ENCODE data around the gene C1RL. TPM values are rescaled to one million over a fixed set of nuclear protein-coding genes. Genes with fewer than 3 reads are reported as not detected.
A peak's percentile ranks its signal among the peaks of the same experiment; 100 is the strongest.
"Not testable (repeated sequence)": the region's sequence is repeated elsewhere in the genome, so short reads cannot be mapped to it uniquely, and the experiment has no call there.

The C1RL gene
- total RNA-seq, 1 donor from 2014 or later = 23.0 TPM

DNA sequence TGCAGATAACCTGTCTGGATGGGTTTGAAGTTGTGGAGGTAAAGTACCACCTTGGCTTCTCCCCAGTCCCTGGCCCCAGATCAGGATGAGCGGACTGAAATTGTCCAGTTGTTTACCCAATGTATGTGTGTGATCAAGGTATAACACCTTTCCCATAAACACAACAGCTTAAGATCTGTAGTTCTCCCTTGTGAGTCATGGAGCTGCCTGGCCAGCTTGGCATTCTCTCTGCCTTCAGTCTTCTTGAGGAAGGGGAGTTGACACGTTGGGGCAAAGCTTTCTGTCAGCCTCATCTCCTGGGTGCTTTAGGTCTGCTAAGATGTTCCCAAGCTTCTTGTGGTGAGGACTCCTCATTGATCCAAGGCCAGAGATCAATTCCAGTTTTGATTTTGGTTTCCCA lies 42.4 kb downstream of the C1RL start:
- Mint-ChIP-seq H3K4me1 (no peaks in the 10 kb centered on the region), H3K4me3 (no peak overlapping the region), H3K27me3 (peaks cover 10% of the 10 kb centered on the region), H3K36me3 (ENCODE audit: low read depth) (no peaks in the 10 kb centered on the region), H3K9me3 (no peaks in the 10 kb centered on the region), H3K27ac (no peak overlapping the region)
- no peak for DNase-seq
- intact Hi-C loops (cut with micrococcal nuclease) = no loop called here

DNA sequence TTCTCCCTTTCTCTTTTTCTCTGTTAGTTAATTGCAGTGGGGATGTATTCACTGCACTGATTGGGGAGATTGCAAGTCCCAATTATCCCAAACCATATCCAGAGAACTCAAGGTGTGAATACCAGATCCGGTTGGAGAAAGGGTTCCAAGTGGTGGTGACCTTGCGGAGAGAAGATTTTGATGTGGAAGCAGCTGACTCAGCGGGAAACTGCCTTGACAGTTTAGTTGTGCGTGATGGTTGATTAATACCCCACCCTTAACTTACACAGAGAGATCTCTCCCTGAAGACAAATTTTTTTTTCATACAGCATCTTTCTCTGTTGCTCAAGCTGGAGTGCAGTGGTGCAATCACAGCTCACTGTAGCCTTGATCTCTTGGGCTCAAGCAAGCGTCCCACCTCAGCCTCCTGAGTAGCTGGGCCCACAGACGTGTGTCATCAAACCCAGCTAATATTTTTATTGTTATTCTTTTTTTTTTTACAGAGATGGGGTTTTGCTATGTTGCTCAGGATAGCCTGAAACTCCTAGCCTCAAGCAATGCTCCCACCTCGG lies 43.9 kb downstream of the C1RL start:
- Mint-ChIP-seq H3K36me3 (ENCODE audit: low read depth) (no peaks in the 10 kb centered on the region), H3K27me3 (peaks cover 9% of the 10 kb centered on the region), H3K4me1 (no peaks in the 10 kb centered on the region), H3K27ac (no peak overlapping the region), H3K9me3 (no peaks in the 10 kb centered on the region), H3K4me3 (no peak overlapping the region)
- DNase-seq = no peak
- intact Hi-C loops (cut with micrococcal nuclease) = no loop called here

DNA sequence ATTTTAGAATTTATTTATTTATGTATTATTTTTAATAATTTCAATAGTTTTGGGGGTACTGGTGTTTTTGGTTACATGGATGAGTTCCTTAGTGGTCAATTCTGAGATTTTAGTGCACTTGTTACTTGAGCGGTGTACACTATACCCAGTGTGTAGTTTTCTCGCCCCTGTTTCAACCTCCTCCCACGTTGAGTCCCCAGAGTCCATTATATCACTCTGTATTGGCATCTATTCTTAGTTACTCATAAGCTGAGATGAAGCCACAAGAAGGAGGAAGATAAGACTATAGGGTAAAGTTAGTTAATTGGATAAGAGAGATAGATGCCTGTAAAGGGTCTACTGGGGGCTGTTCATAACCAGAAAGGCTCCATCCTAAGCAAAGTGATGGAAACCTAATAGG lies 44.5 kb downstream of the C1RL start:
- peaks cover 9% of the 10 kb centered on the region for H3K27me3 Mint-ChIP-seq
- H3K9me3 Mint-ChIP-seq = no peaks in the 10 kb centered on the region
- intact Hi-C loops (cut with micrococcal nuclease) = no loop called here
- H3K4me3 Mint-ChIP-seq = no peak overlapping the region
- no peaks in the 10 kb centered on the region for H3K4me1 Mint-ChIP-seq
- H3K27ac Mint-ChIP-seq = no peak overlapping the region
- no peak for DNase-seq
- H3K36me3 Mint-ChIP-seq (ENCODE audit: low read depth) = no peaks in the 10 kb centered on the region

DNA sequence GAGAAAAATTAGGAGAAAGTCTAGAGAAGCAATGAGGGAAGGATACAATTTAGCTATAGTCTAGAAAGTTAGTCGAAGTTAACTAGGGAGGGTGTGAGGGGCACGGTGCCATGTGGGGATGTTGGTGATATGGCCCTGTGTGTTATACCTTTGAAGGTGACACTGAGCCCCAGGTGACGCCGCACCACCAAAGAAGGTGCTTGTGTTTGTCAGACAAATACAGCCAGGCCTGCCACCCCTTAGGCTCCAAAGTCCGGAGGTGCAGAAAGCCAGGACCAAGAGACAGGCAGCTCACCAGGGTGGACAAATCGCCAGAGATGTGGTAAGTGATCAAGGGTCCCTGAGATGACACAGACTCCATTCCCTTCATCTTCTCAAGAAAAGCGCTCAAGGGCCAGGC lies 47.4 kb downstream of the C1RL start:
- H3K27ac Mint-ChIP-seq = no peak overlapping the region
- intact Hi-C loops (cut with micrococcal nuclease) = no loop called here

DNA sequence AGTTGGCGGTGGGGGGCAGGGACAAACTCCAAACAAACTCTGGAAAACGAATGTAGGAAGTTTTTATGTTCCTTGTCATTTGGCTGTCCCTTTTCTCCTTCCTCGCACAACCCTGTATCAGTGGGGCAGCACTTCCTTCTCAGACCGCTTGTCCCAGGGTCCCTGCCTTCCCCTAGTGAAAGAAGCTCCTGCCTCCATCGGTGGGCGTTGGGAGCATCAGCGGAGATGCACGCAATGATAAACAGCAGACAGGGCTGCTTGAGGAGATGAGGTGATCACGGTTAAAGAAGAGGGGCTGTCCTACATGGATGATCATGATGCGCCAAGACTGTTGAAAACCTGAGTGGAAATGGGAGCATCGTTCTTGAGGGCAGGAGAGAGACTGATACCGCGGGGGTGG lies 47.9 kb downstream of the C1RL start:
- Mint-ChIP-seq H3K4me3 (no peak overlapping the region), H3K9me3 (no peaks in the 10 kb centered on the region), H3K36me3 (ENCODE audit: low read depth) (no peaks in the 10 kb centered on the region), H3K4me1 (no peaks in the 10 kb centered on the region), H3K27me3 (peaks cover 19% of the 10 kb centered on the region), H3K27ac (no peak overlapping the region)
- intact Hi-C loops (cut with micrococcal nuclease) = no loop called here
- no peak for DNase-seq

More for the DNA sequence above, 47.4 kb downstream of the C1RL start:
- H3K36me3 Mint-ChIP-seq (ENCODE audit: low read depth) = no peaks in the 10 kb centered on the region
- H3K27me3 Mint-ChIP-seq = peaks cover 16% of the 10 kb centered on the region
- no peak overlapping the region for H3K4me3 Mint-ChIP-seq
- no peak for DNase-seq
- no peaks in the 10 kb centered on the region for H3K4me1 Mint-ChIP-seq
- no peaks in the 10 kb centered on the region for H3K9me3 Mint-ChIP-seq

DNA sequence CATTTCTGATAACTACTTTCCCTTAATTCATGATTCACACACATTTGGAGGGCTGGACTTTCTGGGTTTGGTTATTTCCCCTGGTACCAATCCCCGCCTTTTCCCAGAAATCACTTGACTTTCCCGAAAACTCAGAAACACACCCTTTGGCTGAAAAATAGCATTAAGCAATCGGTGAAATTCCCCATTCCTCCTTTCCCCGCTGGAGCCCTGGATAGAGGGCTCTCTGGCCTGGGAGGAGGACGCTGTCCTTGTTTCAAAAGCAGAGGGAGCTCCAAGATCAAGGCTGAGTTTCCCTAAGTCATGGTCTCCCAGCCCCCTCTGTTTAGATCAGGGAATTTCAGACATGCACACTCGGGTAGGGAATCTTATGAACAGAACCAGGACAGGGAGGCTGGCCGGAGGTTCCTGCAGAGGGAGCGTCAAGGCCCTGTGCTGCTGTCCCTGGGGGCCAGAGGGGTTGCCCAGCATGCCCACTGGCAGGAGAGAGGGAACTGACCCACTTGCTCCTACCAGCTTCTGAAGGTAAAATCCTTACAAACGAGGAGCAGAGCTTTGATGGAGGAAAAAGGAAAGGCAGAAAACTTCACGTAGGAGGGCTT lies 48.6 kb downstream of the C1RL start, which contains the start of gene C1S:
C1S (plus strand) TSS at position 366 of the 602 bp plus-strand sequence. CDS start 1,195 bp downstream, outside the sequence.
- Mint-ChIP-seq H3K27me3 (peaks cover 19% of the 10 kb centered on the region), H3K4me1 (no peaks in the 10 kb centered on the region), H3K36me3 (ENCODE audit: low read depth) (no peaks in the 10 kb centered on the region), H3K27ac (no peak within 1 kb of the TSS), H3K4me3 (no peak within 1 kb of the TSS), H3K9me3 (no peaks in the 10 kb centered on the region)
- intact Hi-C loops (cut with micrococcal nuclease) = no loop called here
- no peak for DNase-seq

DNA sequence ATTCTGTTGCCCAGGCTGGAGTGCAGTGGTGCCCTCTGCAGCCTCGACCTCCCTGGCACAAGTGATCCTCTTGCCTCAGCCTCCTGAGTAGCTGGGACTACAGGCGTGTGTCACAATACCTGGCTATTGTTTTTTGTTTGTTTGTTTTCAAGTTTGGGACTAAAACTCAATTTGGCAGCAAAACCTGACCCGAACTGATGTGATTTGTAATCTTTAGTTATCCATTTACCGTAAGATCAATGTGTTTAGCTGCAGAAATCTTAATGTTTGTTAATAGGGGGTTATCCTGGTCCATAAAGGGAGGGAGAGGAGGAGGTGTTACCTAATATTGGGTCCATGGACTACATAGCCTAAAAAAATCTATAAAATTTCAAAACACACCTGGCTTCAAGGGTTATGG lies 49.2 kb downstream of the C1RL start:
- DNase-seq = no peak
- Mint-ChIP-seq H3K27ac (no peak overlapping the region), H3K4me3 (no peak overlapping the region), H3K4me1 (no peaks in the 10 kb centered on the region), H3K36me3 (ENCODE audit: low read depth) (no peaks in the 10 kb centered on the region), H3K9me3 (no peaks in the 10 kb centered on the region), H3K27me3 (peaks cover 25% of the 10 kb centered on the region)
- intact Hi-C loops (cut with micrococcal nuclease) = no loop called here

DNA sequence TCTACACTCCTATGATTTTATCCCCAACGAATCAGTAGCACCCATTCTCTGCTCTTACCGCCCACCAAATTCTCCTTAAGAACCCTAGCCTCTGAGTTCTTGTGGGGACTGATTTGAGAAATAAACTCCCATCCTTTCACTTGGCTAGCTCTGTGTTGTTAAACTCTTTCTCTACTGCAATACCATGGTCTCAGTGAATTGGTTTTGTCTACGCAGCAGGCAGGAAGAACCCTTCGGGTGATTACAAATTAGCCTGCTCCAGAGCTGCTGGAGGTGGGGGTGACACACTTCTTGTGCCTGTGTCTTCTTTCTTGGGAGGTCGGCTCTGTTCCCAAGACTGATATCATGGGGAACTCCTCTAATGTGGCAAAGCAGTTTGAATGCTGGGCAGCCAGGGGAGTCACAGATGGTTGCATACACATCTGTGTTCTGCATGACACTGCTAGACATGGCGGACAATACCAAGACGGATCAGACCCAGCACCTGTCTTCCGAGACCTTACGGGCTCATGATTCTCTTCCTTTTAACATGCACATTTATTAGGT lies 50.1 kb downstream of the C1RL start:
- Mint-ChIP-seq H3K36me3 (ENCODE audit: low read depth) (no peaks in the 10 kb centered on the region), H3K9me3 (no peaks in the 10 kb centered on the region), H3K4me1 (no peaks in the 10 kb centered on the region), H3K4me3 (no peak overlapping the region), H3K27me3 (peaks cover 28% of the 10 kb centered on the region), H3K27ac (no peak overlapping the region)
- intact Hi-C loops (cut with micrococcal nuclease) = no loop called here
- DNase-seq = no peak

DNA sequence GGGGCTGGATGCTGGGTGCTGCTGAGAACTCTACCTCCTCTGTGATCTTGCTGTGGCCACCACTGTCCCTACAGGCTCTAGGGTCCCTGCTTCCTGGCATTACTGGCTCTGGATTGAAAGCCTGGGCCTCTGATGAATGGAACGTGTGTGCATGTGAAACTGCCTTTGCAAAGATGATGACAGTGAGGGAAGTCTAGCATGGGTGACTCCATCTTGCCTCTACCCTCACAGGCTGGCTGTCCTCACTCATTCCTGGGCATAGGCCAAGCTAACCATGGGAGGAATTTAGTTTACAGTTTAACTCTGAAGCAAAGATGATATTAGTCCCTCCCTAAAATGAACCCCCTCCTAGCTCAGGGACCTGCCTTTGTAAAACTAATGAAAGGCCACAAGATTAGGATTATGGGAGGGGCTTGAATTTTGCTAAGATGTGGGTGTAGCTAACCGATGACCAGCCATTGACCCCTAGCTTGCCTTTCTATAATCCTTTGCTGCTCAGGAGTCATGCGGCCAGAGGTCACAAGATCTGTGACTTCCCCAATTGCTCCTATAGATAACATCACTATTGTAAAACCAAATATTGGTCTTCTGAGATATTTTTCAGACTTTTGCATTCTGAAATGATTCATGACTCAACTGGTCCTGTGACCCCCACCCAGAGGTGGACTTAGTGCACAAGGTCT lies 50.7 kb downstream of the C1RL start:
- Mint-ChIP-seq H3K4me3 (no peak overlapping the region), H3K36me3 (ENCODE audit: low read depth) (no peaks in the 10 kb centered on the region), H3K27ac (no peak overlapping the region), H3K9me3 (no peaks in the 10 kb centered on the region), H3K4me1 (no peaks in the 10 kb centered on the region), H3K27me3 (peaks cover 30% of the 10 kb centered on the region)
- DNase-seq = no peak
- intact Hi-C loops (cut with micrococcal nuclease) = no loop called here

DNA sequence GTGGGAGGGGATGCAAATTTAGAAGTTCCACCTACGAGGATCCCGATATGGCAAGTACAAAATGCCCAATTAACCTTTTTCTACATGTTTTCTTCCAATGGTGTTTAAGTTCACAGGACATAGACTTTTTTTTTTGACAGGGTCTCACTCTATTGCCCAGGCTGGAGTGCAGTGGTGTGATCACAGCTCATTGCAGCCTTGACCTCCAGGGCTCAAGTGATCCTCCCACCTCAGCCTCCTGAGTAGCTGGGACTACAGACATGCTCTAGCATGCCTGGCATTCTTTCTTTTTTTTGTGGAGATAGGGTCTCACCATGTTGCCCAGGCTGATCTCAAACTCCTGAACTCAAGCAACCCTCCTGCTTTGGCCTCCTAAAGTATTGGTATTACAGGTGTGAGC lies 53.3 kb downstream of the C1RL start:
- H3K9me3 Mint-ChIP-seq; H3K4me1 Mint-ChIP-seq; H3K4me3 Mint-ChIP-seq; intact Hi-C loops (cut with micrococcal nuclease); H3K36me3 Mint-ChIP-seq (ENCODE audit: low read depth); DNase-seq; H3K27ac Mint-ChIP-seq: not testable (repeated sequence)
- peaks cover 49% of the 10 kb centered on the region for H3K27me3 Mint-ChIP-seq

DNA sequence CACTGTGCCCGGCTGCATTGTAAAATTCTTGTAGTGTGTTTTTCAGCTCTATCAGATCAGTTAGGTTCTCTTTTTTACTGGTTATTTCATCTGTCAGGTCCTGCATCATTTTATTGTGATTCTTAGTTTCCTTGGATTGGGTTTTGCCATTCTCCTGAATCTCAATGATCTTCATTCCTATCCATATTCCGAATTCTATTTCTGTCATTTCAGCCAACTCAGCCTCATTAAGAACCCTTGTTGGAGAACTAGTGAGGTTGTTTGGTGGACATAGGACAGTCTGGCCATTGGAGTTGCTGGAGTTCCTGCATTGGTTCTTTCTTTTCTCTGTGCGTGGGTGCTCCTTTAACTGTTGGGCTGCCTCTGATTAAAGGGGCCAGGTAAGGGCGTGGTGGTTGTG lies 54.1 kb downstream of the C1RL start:
- Mint-ChIP-seq H3K9me3 (no peaks in the 10 kb centered on the region), H3K4me1 (no peaks in the 10 kb centered on the region), H3K27me3 (peaks cover 53% of the 10 kb centered on the region), H3K4me3 (no peak overlapping the region), H3K27ac (no peak overlapping the region), H3K36me3 (ENCODE audit: low read depth) (no peaks in the 10 kb centered on the region)
- no peak for DNase-seq
- intact Hi-C loops (cut with micrococcal nuclease) = no loop called here

DNA sequence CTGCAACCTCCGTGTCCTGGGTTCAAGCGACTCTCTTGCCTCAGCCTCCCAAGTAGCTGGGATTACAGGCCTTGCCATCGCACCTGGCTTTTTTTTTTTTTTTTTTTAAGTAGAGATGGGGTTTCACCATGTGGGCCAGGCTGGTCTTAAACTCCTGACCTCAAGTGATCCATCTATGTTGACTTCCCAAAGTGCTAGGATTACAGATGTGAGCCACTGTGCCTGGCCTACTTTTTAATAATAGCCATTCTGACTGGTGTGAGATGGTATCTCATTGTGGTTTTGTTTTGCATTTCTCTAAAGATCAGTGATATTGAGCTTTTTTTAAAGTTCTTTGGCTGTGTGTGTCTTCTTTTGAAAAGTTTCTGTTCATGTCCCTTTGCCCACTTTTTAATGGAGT lies 59.0 kb downstream of the C1RL start:
- intact Hi-C loops (cut with micrococcal nuclease) = loop anchor here (10.0 kb wide), 1 partner anchor 45 kb away; the partner anchor contains the start of gene C1R

DNA sequence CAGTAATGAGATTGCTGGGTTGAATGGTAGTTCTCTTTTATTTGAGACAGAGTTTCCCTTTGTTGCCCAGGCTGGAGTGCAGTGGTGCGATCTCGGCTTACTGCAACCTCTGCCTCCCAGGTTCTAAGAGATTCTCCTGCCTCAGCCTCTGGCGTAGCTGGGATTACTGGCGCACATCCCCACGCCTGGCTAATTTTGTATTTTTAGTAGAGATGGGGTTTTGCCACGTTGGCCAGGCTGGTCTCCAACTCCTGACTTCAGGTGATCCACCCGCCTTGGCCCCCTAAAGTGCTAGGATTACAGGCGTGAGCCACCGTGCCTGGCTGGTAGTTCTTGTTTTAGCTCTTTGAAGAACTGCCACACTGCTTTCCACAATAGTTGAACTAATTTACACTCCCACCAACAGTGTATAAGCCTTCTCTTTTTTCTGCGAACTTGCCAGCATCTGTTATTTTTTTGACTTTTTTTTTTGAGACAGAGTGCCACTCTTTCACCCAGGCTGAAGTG lies 59.5 kb downstream of the C1RL start:
- not testable (repeated sequence) for H3K36me3 Mint-ChIP-seq (ENCODE audit: low read depth); DNase-seq; H3K27ac Mint-ChIP-seq; H3K4me3 Mint-ChIP-seq; H3K9me3 Mint-ChIP-seq; H3K4me1 Mint-ChIP-seq
- H3K27me3 Mint-ChIP-seq = peaks cover 29% of the 10 kb centered on the region
- intact Hi-C loops (cut with micrococcal nuclease) = loop anchor here (10.0 kb wide), 1 partner anchor 45 kb away; the partner anchor contains the start of gene C1R

More for the DNA sequence above, 59.0 kb downstream of the C1RL start:
- not testable (repeated sequence) for H3K36me3 Mint-ChIP-seq (ENCODE audit: low read depth); H3K4me1 Mint-ChIP-seq; H3K4me3 Mint-ChIP-seq; H3K9me3 Mint-ChIP-seq; DNase-seq; H3K27ac Mint-ChIP-seq
- peaks cover 31% of the 10 kb centered on the region for H3K27me3 Mint-ChIP-seq

DNA sequence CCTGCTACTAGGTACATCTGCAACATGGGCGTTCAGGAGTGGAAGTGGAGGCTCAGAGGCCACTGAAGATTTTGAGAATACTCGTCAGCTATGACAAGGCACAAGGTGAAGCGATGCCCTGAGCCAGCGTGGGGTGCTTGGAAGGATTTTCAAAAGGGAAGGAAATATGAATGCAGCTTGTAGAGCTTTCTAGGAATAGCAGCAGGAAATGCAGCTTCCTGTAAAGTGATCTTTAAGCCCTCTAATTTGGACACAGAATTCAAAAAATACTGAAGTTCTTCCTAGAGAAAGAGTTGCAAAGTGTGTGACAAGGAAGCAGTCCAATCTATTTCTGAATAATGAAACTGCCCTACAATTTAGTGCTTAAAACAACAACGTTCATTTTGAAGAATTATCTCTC lies 61.7 kb downstream of the C1RL start:
- H3K27me3 Mint-ChIP-seq = peaks cover 16% of the 10 kb centered on the region
- H3K9me3 Mint-ChIP-seq = no peaks in the 10 kb centered on the region
- DNase-seq = no peak
- peaks cover 8% of the 10 kb centered on the region for H3K4me1 Mint-ChIP-seq
- H3K27ac Mint-ChIP-seq = peak overlapping the region; percentile 5
- no peaks in the 10 kb centered on the region for H3K36me3 Mint-ChIP-seq (ENCODE audit: low read depth)
- H3K4me3 Mint-ChIP-seq = peak overlapping the region; percentile 3
- intact Hi-C loops (cut with micrococcal nuclease) = loop anchor here (10.0 kb wide), 1 partner anchor 47 kb away; the partner anchor contains the start of gene C1R
